CD4-positive, alpha-beta memory T cell (primary cell): ENCODE data around the gene PCGF1. TPM values are rescaled to one million over a fixed set of nuclear protein-coding genes. Genes with fewer than 3 reads are reported as not detected.

Source experiments
- CTCF ChIA-PET: fragments of 350-600 bp; sonication (Branson Sonifier 250); formaldehyde crosslinking; loops from one replicate; lab custom pipeline; 2021; ENCODE audit warnings: inconsistent platforms; ENCODE audit not compliant: partially characterized antibody; lab: Charles Lee
- POLR2A ChIA-PET: fragments of 350-600 bp; sonication (Branson Sonifier 250); formaldehyde crosslinking; loops from one replicate; lab custom pipeline; 2021; ENCODE audit not compliant: partially characterized antibody; lab: Charles Lee
- DNase-seq, 5 donors: peaks; one replicate each; pipeline versions ENCODE4 v3.0.0 to v3.0.0-alpha.2; 2020 to 2022; ENCODE audit warnings: mixed read lengths in 1 of 5
- H3K27ac ChIP-seq: one replicate; pipeline ENCODE4 v1.7.0; 2013; ENCODE audit warnings: low read depth, low read length
- H3K27me3 ChIP-seq: 2 replicates; pipeline ENCODE4 v1.7.0; 2013; ENCODE audit warnings: mild to moderate bottlenecking, low read length, moderate library complexity; ENCODE audit not compliant: insufficient read depth
- H3K36me3 ChIP-seq: 2 replicates; pipeline ENCODE4 v1.7.0; 2013; ENCODE audit warnings: mild to moderate bottlenecking, low read length, moderate library complexity; ENCODE audit not compliant: insufficient read depth
- H3K4me1 ChIP-seq: 2 replicates; pipeline ENCODE4 v1.7.0; 2013; ENCODE audit warnings: mild to moderate bottlenecking, low read length, moderate library complexity; ENCODE audit not compliant: insufficient read depth
- H3K4me3 ChIP-seq, 2 donors: one replicate each; pipeline ENCODE4 v1.7.0; 2013; ENCODE audit warnings: low read length in 2 of 2, mild to moderate bottlenecking in 1 of 2
- H3K9me3 ChIP-seq, 2 donors: one replicate each; pipeline ENCODE4 v1.7.0; 2013; ENCODE audit warnings: low read length in 2 of 2, control low read depth in 1 of 2; ENCODE audit not compliant: control insufficient read depth in 1 of 2
- H3K27ac Mint-ChIP-seq, 7 donors: one replicate each; pipeline ENCODE4 v1.8.0; 2020 to 2021; ENCODE audit warnings: mixed read lengths in 7 of 7, mild to moderate bottlenecking in 6 of 7, inconsistent platforms in 3 of 7, moderate library complexity in 3 of 7
- H3K27me3 Mint-ChIP-seq, 2 donors: one replicate each; pipeline ENCODE4 v1.8.0; 2020 to 2021; ENCODE audit warnings: mixed read lengths in 2 of 2
- H3K36me3 Mint-ChIP-seq, 2 donors: one replicate each; pipeline ENCODE4 v1.8.0; 2020 to 2021; ENCODE audit warnings: mixed read lengths in 2 of 2, inconsistent platforms in 1 of 2, mild to moderate bottlenecking in 1 of 2
- H3K4me1 Mint-ChIP-seq, 4 donors: one replicate each; pipeline ENCODE4 v1.8.0; 2020 to 2021; ENCODE audit warnings: mixed read lengths in 4 of 4, mild to moderate bottlenecking in 1 of 4
- H3K4me3 Mint-ChIP-seq, 8 donors: one replicate each; pipeline ENCODE4 v1.8.0; 2020 to 2021; ENCODE audit warnings: mixed read lengths in 8 of 8, mild to moderate bottlenecking in 7 of 8, moderate library complexity in 6 of 8, inconsistent platforms in 3 of 8
- H3K9me3 Mint-ChIP-seq, 8 donors: one replicate each; pipeline ENCODE4 v1.8.0; 2020 to 2021; ENCODE audit warnings: mixed read lengths in 8 of 8, mild to moderate bottlenecking in 5 of 8, inconsistent platforms in 3 of 8, moderate library complexity in 1 of 8
- intact Hi-C: fragments of 100-400 bp; cut with micrococcal nuclease; formaldehyde crosslinking; loops from one replicate; pipeline ENCODE4 v1.15.1; 2023
- polyA plus RNA-seq, 2 donors: library from polyadenylated mRNA; unstranded; fragments of 300-500 nt; fragmentation: Illumina TruSeq; gene quantifications; one replicate each; pipeline ENCODE4 v1.2.3, GENCODE V29; 2021
- total RNA-seq, 2 experiments: library from RNA; stranded (reverse); gene quantifications; one replicate each; pipeline ENCODE4 v1.2.3, GENCODE V29; 2021

Gene PCGF1
- total and polyA plus RNA-seq, 4 experiments from 2014 or later, result 10.4 to 42.2 (median 23.9) TPM

GRCh38 chr2:74553892-74554819 is 46.7 kb upstream of the PCGF1 start, which contains the start of the genes DOK1 and LOXL3:
DOK1 (plus strand) TSS chr2:74554720; CDS start chr2:74554755, 35 bp downstream.
LOXL3 (minus strand) TSS chr2:74553942; CDS start chr2:74552634, 1,308 bp downstream.
- H3K36me3 ChIP-seq, result no peaks in the 10 kb centered on the region
- Mint-ChIP-seq H3K27me3 (peaks cover 11 to 25% of the 10 kb centered on the region in 2 donors), H3K9me3 (peaks cover 0 to 2% (median 0%) of the 10 kb centered on the region in 8 donors), H3K27ac (peak within 1 kb of the TSS; percentile 73 to 98 (median 93)), H3K4me3 (peak within 1 kb of the TSS; percentile 94 to 98 (median 96)), H3K36me3 (peaks cover 0 to 20% of the 10 kb centered on the region in 2 donors), H3K4me1 (peaks cover 7 to 35% (median 19%) of the 10 kb centered on the region in 4 donors)
- CTCF ChIA-PET, result no interaction called here
- peaks cover 22% of the 10 kb centered on the region for H3K4me1 ChIP-seq
- DNase-seq, result peak; percentile 80 to 85 (median 82)
- H3K27ac ChIP-seq, result peak within 1 kb of the TSS; percentile 64
- no peaks in the 10 kb centered on the region for H3K9me3 ChIP-seq
- intact Hi-C loops, result loop anchor here (1.0 to 10.0 kb wide), 3 partner anchors 25 to 159 kb away; partner anchors contain the start of genes AUP1, CCDC142, HTRA2 and TTC31
- POLR2A ChIA-PET, result interaction anchor here (0.6 to 2.2 kb wide), 5 partner anchors 13 to 162 kb away, joined by 3 to 5 read pairs (median 4); no protein-coding TSS in a partner anchor
- peaks cover 15% of the 10 kb centered on the region for H3K27me3 ChIP-seq
- H3K4me3 ChIP-seq, result peak within 1 kb of the TSS; percentile 84 to 99

- Histone ChIP-seq H3K27me3 (peaks cover 22% of the 10 kb centered on the region), H3K4me1 (peaks cover 29% of the 10 kb centered on the region), H3K36me3 (no peaks in the 10 kb centered on the region), H3K4me3 (no peak overlapping the region), H3K27ac (no peak overlapping the region), H3K9me3 (no peaks in the 10 kb centered on the region)
- intact Hi-C loops, result loop anchor here (10.0 kb wide), 1 partner anchor 158 kb away; no protein-coding TSS in a partner anchor
- Mint-ChIP-seq H3K9me3 (peaks cover 0 to 2% (median 0%) of the 10 kb centered on the region in 8 donors), H3K4me1 (peaks cover 10 to 40% (median 24%) of the 10 kb centered on the region in 4 donors), H3K27me3 (peaks cover 15 to 29% of the 10 kb centered on the region in 2 donors), H3K27ac (peak overlapping the region; percentile 70 to 92 (median 79)), H3K36me3 (peaks cover 0 to 20% of the 10 kb centered on the region in 2 donors), H3K4me3 (peak overlapping the region; percentile 70 to 87 (median 78))
- CTCF ChIA-PET, result no interaction called here
- no peak for DNase-seq
- POLR2A ChIA-PET, result interaction anchor here (0.8 to 1.3 kb wide), 4 partner anchors 37 to 161 kb away, joined by 3 to 4 read pairs (median 3); partner anchors contain the start of genes CCDC142 and TTC31
Observed at GRCh38 chr2:74552914-74553811, 45.7 kb upstream of the PCGF1 start.

GRCh38 chr2:74551942-74552913 is 44.7 kb upstream of the PCGF1 start:
- intact Hi-C loops, result loop anchor here (10.0 kb wide), 1 partner anchor 157 kb away; no protein-coding TSS in a partner anchor
- CTCF ChIA-PET, result no interaction called here
- POLR2A ChIA-PET, result interaction anchor here (0.8 to 0.9 kb wide), 2 partner anchors 36 to 70 kb away, joined by 3 read pairs; partner anchors contain the start of genes CCDC142 and TTC31

GRCh38 chr2:74551530-74551929 is 44.0 kb upstream of the PCGF1 start:
- Mint-ChIP-seq H3K27ac (peak overlapping the region in 1 of 7 donors; percentile 0), H3K9me3 (peaks cover 0 to 2% (median 0%) of the 10 kb centered on the region in 8 donors), H3K4me1 (peaks cover 10 to 38% (median 25%) of the 10 kb centered on the region in 4 donors), H3K4me3 (peak overlapping the region in 1 of 8 donors; percentile 32), H3K27me3 (peaks cover 24 to 37% of the 10 kb centered on the region in 2 donors), H3K36me3 (peaks cover 0 to 15% of the 10 kb centered on the region in 2 donors)
- ChIA-PET CTCF (no interaction called here), POLR2A (no interaction called here)
- Histone ChIP-seq H3K4me1 (peaks cover 29% of the 10 kb centered on the region), H3K27ac (no peak overlapping the region), H3K4me3 (no peak overlapping the region), H3K9me3 (no peaks in the 10 kb centered on the region), H3K27me3 (peaks cover 30% of the 10 kb centered on the region), H3K36me3 (no peaks in the 10 kb centered on the region)
- no peak for DNase-seq
- intact Hi-C loops, result loop anchor here (10.0 kb wide), 1 partner anchor 157 kb away; no protein-coding TSS in a partner anchor

More at GRCh38 chr2:74551942-74552913, 44.7 kb upstream of the PCGF1 start:
- Mint-ChIP-seq H3K36me3 (peaks cover 0 to 20% of the 10 kb centered on the region in 2 donors), H3K27me3 (peaks cover 23 to 35% of the 10 kb centered on the region in 2 donors), H3K9me3 (peaks cover 0 to 2% (median 0%) of the 10 kb centered on the region in 8 donors), H3K4me3 (peak overlapping the region in 7 of 8 donors; percentile 9 to 82 (median 67)), H3K27ac (peak overlapping the region in 4 of 7 donors; percentile 21 to 90 (median 76)), H3K4me1 (peaks cover 10 to 41% (median 26%) of the 10 kb centered on the region in 4 donors)
- no peaks in the 10 kb centered on the region for H3K36me3 ChIP-seq
- H3K9me3 ChIP-seq, result no peaks in the 10 kb centered on the region
- peaks cover 29% of the 10 kb centered on the region for H3K4me1 ChIP-seq
- H3K27ac ChIP-seq, result no peak overlapping the region
- H3K4me3 ChIP-seq, result no peak overlapping the region
- DNase-seq, result no peak
- peaks cover 28% of the 10 kb centered on the region for H3K27me3 ChIP-seq

- intact Hi-C loops, result loop anchor here (10.0 kb wide), 1 partner anchor 155 kb away; no protein-coding TSS in a partner anchor
Observed at GRCh38 chr2:74550231-74550630, 42.7 kb upstream of the PCGF1 start.

More at GRCh38 chr2:74550231-74550630, 42.7 kb upstream of the PCGF1 start:
- Mint-ChIP-seq H3K27ac (no peak overlapping the region), H3K36me3 (peaks cover 0 to 8% of the 10 kb centered on the region in 2 donors), H3K4me3 (peak overlapping the region in 4 of 8 donors; percentile 15 to 47 (median 34)), H3K4me1 (peaks cover 7 to 27% (median 16%) of the 10 kb centered on the region in 4 donors), H3K27me3 (peaks cover 26 to 39% of the 10 kb centered on the region in 2 donors), H3K9me3 (peaks cover 0 to 2% (median 0%) of the 10 kb centered on the region in 8 donors)
- no peak overlapping the region for H3K4me3 ChIP-seq
- no peak for DNase-seq
- peaks cover 22% of the 10 kb centered on the region for H3K4me1 ChIP-seq
- H3K27ac ChIP-seq, result no peak overlapping the region
- ChIA-PET CTCF (interaction anchor here (1.1 kb wide), 1 partner anchor 37 kb away, joined by 3 read pairs; no protein-coding TSS in a partner anchor), POLR2A (no interaction called here)
- peaks cover 30% of the 10 kb centered on the region for H3K27me3 ChIP-seq
- no peaks in the 10 kb centered on the region for H3K9me3 ChIP-seq
- H3K36me3 ChIP-seq, result no peaks in the 10 kb centered on the region
